IPS DF 19.7 (cell line): ENCODE results near the gene HCN4.

Experiments used
- DNase-seq: peaks from one replicate; pipeline ENCODE4 v3.0.0-alpha.2; 2013; ENCODE audit warnings: low read depth, low spot score

Gene HCN4

DNA sequence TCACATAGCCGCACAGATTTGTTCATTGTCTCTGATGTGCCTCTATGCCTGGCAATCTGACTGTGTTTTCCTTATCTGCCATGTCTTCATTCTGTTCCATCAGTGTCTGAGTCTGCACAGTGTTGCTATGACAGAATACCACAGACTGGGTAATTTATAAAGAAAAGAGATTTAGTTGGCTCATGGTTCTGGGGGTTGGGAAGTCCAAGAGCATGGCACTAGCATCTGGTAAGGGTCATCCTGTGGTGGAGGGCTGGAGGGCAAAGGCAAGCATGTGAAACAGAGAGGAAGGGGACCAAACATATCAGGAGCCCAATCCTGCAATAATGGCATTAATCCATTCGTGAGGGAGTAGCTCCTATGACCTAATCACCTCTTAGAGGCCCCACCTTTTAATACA, 11.9 kb upstream of the HCN4 start:
- DNase-seq: no peak

DNA sequence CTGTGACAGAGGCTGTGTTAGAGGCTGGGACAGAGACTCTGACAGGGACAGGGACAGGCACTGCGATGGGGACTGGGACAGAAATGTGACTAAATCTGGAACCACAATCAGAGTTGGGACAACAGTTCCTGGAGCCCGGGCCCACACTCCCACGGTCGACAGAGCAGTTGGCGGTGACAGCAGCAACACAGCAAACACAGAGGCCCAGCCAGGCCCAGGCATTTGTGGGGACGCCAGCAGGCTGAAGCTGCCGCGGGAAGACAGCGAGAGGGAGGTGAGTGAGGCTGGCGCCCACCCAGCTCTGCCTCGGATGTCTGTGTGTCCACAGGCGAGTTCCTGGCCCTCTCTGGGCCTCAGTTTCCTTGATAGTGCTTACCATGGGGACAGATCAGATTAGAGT, 9.3 kb upstream of the HCN4 start:
- no peak for DNase-seq

DNA sequence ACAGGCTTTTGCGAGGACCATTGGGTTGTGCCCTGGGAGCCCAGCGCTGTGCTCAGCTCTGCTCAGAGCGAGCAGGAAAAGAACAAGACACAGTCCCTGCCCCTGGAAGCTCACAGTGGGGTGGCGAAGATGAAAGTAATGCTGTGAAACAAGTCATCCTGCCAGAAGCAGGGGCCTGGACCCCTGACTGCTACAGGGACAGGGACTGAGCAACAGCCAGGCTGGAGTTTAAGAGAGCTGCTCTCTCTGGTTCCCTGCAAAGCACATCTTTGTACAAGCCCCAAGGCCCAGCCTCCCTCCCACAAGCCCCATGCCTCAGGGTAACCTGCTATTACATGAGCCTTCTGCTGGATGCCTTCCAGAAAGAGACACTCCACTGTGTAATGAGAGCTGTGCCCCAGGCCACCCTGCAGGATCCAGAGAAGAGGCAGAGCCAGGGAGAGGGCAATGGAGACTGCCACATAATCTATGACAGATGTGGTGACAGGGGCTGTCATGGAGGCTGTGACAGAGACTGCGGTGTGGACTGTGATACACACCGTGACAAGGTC, 7.1 kb upstream of the HCN4 start:
- DNase-seq: no peak

DNA sequence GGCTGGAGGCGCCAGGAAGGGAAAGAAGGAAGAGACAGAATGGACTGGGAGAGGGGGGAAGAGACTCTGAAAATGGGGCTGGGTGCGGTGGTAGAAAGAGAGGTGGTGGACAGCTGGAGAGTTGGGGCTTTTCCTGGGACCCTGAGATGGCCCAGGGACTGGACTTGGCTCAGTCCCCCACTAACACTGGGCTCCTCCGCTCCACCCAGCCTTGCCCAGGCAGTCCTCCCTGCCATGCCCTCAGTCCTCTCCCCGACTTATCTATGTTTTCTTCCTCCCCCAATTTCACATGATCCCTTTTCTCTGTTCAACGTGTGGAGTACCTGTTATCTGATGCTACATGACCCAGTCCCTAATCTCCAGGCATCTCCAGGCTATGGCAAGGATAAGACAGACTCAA, 6.3 kb upstream of the HCN4 start:
- DNase-seq: no peak

DNA sequence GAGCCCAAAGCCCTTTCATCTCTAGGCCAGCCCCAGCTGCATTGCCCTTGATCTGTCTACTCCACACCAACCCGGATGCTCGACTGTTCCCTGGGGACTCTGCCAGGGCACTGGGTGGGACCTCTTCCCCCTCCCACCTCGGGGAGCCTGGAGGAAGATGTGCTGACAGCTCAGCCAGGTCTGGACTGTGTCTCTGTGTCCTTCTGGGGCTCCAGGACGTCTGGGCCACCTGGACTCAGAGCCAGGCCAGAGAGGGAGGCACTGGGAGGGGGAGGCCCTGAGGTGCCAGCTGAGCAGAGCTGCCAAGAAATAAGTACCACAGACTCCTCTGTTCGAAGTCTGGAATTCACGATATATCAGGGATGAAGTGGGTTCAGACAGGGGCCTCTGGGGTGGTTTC, 5.8 kb upstream of the HCN4 start:
- DNase-seq: no peak

DNA sequence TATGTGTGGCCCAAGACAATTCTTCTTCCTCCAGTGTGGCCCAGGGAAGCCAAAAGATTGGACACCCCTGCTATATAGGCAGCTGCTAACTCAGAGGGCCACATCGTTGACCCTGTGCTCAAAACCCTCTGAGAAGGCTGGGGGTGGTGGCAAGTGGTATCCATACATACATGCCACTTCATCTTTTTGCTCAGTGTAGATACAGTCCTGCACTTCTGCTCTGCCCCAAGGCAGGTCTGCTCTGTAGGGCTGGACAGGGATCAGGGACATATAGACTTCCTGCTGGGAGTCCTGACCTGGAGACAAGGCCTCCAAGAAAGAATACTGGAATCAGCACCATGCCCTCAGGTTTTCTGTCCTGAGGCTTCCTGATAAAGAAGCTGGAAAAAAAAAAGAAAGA, 4.5 kb upstream of the HCN4 start:
- DNase-seq: no peak

DNA sequence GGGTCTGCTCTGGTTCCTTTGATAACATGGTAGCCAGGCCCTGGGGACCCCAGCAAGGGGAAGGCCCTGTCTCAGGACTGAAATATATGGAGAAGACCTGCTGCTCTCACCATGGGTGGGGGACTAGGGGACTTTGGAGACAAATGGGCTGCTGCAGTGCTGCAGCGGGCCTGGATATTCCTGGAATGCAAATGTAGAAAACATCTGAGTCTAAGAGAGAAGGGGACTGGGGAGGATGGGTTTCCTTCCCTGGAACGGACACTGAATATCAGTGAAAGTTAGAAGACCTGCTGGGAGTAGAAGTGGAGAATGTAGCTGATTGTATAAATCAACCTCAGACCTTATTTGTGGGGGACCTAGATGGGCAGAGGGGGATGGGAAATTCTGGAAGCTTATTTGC, 3.1 kb upstream of the HCN4 start:
- DNase-seq: no peak

DNA sequence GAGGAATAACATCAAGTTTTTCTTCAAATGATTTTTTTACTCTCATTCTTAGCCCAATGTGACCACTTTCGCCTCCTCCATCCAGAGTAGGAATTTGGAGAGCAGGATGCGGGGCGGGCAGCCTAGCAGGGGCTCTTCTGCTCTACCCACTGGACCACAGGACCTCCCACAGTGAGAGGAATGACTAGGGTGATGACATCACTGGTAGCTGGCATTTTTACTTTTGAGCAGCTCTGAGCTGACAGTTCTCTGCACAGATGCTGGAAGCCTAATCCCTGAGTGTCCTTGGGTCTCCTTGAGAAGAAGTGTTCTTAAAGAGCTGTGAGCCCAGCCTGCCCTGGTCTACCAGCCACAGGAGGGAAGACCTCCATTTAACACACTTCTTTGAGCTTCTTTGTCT, 1.4 kb upstream of the HCN4 start:
- no peak for DNase-seq

DNA sequence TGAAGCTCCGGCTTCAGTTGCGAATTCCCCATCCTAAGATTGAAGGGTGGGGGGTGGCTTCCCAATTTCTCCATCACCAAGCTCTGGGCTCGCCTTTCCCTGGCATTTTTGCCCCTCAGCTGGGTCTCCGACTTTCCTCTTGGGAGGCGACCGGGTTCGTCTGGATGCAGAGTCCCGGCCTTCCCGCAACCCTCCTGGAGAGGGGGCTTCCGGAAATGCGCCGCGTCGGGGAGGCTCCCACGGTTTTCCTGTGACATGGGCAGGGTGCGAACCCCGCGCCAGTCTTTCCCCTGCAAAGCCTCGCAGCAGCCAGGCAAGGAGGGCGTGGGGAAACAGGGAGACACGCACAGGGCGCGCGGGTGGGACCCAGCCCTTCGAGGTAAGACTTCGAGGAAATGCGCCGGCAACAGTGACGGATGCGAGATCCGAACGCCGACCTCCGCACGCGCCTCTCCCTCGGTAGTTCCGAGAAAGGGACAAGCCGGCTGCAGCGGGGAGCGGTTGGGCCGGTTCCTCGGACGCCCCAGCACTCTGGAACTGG, 466 bp upstream of the HCN4 start:
- no peak for DNase-seq

DNA sequence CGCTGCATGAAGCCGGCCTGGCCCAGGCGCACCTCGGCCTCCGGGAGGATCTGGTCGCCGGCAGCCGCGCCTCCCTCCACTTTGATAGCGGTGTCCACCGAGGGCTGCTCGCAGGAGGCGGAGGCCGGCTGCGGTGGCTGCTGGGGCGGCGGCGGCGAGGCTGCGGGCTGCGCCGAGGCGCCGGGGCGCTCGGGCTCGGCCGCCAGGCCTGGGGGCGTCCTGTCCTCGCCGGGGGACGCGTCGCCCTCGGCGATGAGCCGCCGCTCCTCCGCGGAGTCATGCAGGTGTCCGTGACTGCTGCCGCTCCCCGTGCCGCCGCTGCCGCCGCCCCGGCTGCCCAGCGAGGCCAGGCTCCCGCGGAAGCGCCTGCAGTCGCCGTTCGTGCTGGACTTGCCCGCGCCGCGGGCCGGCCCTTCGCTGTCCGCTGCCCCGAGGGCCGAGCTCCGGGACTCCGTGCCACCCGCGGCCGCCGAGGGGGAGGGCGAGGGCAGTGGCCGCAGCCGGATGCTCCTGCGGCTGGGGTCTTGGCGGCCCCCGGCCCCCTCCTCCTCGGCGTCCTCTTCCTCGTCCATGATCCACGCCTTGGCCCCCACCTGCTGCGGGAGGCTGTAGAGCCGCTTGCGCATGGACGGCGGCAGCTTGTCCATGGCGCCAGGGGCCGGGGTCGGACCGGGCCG, 996 bp downstream of the HCN4 start:
- no peak for DNase-seq

DNA sequence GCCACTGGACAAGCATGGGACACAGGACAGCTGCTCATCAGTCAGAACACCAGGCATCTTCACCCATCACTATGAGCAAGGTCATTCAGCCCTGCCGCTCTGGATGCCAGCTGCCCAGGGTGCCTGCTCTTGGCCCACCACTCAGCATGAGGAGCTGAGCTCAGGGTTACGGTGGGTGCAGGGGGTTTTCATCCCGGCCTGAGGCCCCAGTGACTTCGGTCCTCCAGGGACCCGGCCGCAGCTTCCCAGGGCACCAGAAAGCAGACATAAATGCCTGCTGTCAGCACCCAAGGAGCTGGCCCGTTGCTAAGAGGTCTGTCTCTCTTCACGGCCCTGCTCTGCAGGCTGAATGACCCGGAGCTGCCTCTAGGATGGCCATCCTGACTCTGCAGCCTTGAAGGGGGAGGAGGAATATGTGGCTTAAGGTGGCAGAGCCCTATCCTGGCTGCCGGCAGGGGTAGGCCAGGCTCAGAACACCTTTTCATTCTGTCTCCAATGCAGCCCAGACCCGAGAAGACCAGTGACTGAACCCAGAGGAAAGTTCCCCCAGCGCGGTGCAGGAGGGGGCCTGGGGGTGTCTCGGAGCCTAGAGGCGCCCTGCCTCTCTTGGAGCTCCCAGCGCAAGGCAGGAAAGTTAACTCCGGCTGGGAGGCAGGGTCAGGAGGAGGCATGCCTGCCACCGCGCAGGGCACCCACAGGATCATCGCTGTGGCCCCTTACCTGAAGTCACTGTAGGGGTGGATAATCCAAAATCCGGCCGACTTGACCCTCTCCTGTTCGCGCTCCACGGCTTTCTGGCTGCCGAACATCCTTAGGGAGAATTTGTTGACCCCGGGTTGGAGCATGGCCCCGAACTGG, 1.8 kb downstream of the HCN4 start:
- DNase-seq: no peak

DNA sequence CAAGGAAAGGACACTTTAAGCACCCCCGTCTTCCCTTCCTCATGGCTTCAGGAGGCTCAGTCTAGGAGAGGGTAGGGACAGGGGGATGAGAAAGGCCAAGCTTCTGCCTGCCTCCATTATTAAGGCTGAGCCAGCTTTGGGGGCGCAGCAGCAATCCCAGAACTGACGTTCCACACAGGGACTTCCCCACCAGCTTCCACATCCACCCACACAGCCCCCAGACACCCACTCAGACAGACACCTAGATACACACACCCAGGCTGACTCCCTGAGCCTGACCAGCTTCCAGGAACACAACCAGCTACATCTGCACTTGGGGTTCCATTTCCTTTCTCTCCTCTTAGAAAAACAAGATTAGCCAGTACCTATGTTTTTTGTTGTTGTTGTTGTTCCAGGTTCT, 4.7 kb downstream of the HCN4 start:
- DNase-seq: no peak

DNA sequence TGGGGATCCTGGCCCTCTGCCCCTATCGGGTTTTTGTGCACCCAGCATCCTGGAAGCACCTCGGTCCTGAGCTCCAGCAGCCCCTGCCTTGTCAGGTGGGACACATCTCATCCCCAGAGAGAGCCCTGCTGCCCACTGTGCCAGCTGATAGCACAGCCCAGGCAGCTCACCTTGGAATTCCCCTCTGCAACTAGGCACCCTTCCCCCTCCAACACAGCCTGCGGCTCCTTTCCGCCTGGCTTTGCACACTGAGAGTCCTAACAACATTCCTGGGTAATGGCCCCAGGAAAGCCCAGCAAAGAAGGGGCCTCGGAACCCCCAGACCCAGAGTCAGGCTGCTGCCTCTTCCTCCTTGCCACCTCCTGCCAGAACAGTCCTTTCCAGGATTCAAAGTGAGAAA, 5.9 kb downstream of the HCN4 start:
- no peak for DNase-seq

DNA sequence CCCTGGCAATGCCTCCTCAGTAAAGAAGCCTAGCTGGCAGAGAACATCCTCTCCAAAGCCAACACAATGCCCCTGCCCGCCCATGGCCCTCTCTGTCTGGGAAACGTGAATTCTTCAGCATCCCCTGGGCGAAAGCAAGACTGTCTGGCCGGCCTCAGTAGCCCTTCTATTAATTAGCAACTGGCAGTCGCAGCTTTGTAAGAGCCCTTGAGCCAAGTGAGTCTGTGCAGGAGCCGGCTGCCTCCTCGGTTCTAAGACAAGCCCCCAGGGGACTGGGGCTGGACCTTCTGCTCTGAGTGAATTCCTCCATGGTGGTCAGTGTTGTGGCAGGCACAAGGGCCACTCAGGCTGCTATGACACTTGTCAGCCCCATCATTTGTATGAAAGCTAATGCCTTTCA, 7.4 kb downstream of the HCN4 start:
- no peak for DNase-seq

DNA sequence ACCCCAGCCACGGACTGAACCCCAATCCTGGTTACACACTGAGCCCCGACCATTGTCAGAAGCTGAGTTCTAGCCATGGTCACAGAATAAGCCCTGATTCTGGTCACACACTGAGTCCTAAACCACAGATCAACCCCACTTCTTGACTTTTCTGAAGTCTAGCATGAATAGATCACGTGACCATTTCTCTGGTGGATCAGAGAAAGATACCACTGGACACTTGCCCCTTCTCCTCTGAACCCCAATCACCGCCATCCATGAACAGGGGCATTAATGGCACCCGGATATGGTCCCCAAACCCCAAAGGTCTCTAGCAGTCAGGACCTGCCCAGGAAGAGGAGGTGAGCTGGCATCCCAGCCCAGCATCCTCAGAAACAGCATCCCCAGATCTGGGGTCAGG, 9.1 kb downstream of the HCN4 start:
- no peak for DNase-seq

DNA sequence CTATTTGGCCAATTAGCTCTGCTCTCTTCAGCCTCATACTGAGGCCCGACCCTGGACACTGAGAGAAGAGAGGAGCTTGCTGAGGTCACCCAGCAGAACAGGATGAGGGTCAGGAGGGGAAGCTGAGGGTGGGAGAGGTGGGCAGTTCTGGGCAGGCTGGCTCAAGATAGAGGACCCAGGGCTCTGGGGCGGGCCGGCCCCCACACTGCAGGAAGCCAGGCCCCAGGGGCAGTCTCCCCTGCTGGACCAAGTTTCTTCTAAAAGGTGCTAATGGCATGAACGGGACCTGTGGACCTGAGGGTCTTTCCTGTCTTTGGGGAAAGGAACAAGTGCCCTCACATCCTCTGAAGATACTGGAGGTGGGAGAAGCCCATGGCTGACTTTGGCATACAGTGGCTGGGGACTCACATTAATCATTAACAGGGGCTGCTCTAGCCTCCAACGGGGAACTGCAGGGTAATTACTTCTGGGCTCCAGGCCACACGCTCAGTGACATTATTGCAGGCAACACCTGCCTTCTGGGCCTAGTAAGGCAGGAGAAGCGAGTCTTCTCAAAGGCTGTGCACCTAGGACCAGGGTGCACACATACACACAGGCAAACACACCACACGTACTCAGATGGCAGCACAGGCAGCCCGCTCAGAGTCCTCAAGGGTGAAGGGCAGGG, 10.6 kb downstream of the HCN4 start:
- DNase-seq: no peak

DNA sequence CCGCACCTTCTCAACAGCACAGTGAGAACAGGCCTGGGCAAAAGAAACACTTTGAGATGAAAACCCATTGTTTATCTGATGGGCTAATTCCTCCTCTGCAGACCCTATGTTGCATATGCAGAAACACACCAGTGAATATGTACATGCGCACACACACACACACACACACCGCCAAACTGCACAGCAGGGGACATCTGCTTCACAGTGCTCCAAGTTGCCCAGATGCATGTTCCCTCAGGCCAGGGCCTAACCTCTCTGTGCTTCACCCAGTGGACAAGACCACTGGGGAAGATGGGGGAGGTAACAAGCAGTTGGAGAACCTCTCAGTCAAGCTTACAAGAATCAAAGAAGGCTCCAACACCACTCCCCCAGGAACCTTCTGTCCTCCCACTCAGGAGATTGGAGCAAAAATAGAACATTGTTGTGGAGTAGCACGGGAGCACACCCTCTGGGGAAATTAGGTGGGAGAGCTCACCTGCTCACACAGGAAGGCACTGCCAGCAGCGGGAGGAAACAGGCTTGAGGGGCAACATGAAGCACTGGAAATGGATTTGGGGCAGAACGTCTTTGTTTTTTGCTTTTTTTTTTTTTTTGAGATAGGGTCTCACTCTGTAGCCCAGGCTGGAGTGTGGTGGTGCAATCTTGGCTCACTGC, 13.0 kb downstream of the HCN4 start:
- DNase-seq: no peak

DNA sequence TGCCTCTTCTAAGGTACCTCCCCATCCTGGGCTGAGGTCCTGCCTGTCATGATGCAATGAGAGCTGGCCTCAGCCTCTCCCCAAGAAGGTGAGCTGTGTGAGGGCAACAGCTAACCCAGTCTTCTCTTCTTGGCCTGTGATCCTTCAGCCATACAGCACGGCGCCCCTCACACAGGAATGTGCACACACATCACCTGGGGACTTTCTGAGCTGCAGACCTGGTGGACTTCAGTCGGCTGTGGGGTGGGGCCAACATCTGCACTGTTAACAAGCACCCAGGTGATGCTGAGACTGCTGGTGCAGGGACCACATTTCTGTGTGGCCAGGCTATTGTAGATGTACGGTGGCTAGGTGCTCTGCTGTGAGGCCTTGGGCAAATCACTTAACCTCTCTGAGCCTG, 14.5 kb downstream of the HCN4 start:
- no peak for DNase-seq

DNA sequence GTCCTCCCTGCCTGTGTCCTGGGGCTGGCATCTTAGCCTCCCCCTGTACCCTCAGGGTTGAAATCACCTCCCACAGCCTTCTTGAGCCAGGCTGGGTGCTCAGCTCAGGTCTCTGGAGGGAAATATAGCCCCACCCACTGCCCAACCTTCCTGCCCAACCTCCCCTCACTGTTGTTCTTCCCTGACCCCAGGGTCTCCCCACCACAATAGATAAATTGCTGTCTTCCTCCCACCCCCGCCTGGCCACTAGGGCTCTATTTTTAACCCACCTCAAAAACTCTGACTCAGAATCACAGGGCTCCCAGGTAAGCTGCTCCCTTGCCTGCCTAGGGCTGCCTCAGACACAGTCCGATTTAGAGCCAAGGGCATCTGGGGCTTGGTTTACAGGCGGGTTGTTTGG, 15.0 kb downstream of the HCN4 start:
- DNase-seq: no peak

DNA sequence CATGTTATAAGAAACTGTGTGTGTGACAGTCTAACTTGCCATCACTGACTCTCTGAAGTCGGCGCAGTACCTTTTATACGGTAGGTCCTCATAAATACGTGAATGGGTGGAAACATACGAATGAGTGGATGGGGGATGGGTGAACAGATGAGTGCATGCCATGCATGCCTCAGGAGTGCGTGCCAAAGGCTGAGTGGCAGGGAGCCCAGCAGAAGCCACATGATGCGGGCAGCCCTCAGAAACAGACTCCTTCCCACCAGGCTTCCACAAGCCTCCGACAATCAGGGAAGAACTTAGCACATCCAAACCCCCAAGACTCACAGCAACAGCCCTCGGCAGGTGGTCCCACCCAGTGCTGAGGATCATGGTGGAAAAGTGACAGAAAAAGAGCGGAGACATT, 16.7 kb downstream of the HCN4 start:
- DNase-seq: no peak

DNA sequence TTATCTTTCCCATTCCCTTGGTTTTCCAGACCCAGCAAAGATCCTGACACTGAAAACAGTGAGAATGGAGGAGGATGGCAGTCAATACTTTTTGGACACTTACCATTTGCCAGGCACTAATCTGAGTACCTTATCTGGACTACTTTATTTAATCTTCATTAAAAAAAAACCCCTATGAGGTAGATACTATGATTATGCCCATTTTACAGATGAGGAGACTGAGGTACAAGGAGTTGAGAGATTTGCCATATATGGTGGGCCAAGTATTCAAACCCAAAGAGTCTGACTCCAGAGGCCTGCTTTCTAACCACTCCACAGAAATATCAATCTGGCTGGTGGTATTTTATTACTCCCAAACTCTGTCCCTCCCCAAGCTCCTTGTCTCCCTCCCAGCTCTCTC, 19.6 kb downstream of the HCN4 start:
- DNase-seq: no peak
